GM20000 (cell line): ENCODE measurements around the gene RBFOX1.

ENCODE experiments used
- DNase-seq: peaks from one replicate; pipeline ENCODE4 v3.0.0; 2012; ENCODE audit warnings: low spot score
- CTCF ChIP-seq: IDR thresholded peaks from 2 replicates; pipeline ENCODE4 v1.5.1; 2012; ENCODE audit warnings: mild to moderate bottlenecking, control low read depth; ENCODE audit errors: extremely low read depth, missing control alignments

RBFOX1 gene

DNA sequence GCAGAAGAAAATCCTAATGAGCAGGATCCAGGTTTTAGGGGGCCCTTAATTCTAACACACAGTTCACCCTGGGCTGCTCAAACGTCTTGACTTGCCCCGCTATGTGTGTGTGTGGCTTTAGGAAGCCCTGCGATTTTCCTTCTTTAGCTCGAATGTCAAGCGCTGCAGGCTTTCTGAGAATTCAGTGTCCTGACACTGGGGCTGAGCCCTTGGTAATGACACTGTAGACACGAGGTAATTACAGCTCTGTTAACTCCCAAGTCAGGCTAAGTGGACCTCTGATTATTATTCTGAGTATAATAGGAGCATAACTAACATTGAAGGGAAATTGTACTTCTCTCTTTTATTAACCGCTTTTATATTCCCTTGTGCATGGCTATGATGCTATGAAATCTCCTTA, 202.1 kb downstream of the RBFOX1 start:
- no peak for TF ChIP-seq CTCF
- DNase-seq = no peak

GRCh38 chr16:7541026-7541425, 208.4 kb downstream of the RBFOX1 start:
- no peak for TF ChIP-seq CTCF
- no peak for DNase-seq

GRCh38 chr16:7545251-7545650, 212.6 kb downstream of the RBFOX1 start:
- TF ChIP-seq CTCF = no peak
- no peak for DNase-seq

DNA sequence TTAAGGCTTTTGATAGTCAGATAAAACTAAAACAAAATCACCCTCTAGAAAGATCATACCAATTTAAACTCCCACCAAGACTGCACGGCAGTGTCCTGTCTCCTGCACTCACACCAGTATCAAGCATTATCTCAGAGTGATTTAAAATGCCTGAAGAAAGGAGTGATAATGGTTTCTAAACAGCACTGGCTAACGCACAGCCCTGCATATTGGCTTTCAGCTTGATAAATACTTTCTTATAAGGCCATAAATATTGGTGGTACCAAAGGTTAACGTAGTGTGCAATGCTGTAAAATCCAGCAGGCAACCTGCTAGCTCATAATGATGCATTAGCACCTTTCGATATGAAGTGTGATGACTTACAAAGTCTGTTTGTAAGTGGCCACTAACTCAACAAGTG, 214.3 kb downstream of the RBFOX1 start:
- no peak for TF ChIP-seq CTCF

DNA sequence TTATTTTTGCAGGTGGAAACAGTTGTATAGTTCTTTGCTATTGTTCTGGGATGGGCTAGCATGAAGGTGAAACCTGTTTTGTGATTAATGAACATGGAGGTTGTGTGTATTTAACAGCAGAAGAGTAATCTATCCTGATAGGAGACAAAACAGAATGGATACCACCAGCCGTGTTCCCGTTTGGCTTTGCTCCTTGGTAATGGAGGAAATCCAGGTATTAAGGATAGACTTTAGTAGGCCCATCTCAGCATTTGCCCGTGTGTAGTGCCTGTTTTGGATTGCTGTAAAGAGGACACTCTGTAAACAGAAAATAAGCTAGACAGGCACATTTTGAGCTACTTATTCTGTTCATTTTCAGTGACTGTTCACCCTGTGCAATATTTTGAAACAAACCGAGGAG, 215.1 kb downstream of the RBFOX1 start:
- TF ChIP-seq CTCF = no peak
- DNase-seq = no peak

More for the DNA sequence above, 214.3 kb downstream of the RBFOX1 start:
- no peak for DNase-seq

GRCh38 chr16:7548796-7549318, 216.2 kb downstream of the RBFOX1 start:
- no peak for DNase-seq
- no peak for TF ChIP-seq CTCF

- no peak for DNase-seq
- TF ChIP-seq CTCF = no peak
These were observed 217.5 kb downstream of the RBFOX1 start for GRCh38 chr16:7550096-7550495.
